ENCODE results near the gene DNAH10.

- TF ChIP-seq CTCF (conservative IDR thresholded peaks at IDR 0.05; ENCODE audit: low read length) = no peak
- no peak for TF ChIP-seq EZH2phosphoT487 (IDR thresholded peaks at IDR 0.05; ENCODE audit: borderline replicate concordance)
These were observed 5.5 kb downstream of the DNAH10 start for GRCh38 chr12:123767613-123768012.

Data from Loucy (cell line).